Esophagus mucosa (tissue), 1 donor: ENCODE results near the gene ALPK1. TPM values are rescaled to one million over a fixed set of nuclear protein-coding genes. Genes with fewer than 3 reads are reported as not detected.
A peak's percentile ranks its signal among the peaks of the same experiment; 100 is the strongest.
"Not testable (repeated sequence)": the region's sequence is repeated elsewhere in the genome, so short reads cannot be mapped to it uniquely, and the experiment has no call there.

ENCODE experiments used
- ATAC-seq: fragments of 200-7000 bp; cut with Tn5 transposase; one replicate; pipeline ENCODE4 v1.9.1; 2020
- total RNA-seq: library from RNA; stranded (reverse); gene quantifications from one replicate; pipeline ENCODE4 v1.2.4, GENCODE V29; 2023
- donor health status: DM: yes; HTN: yes; CAD: no.

ALPK1 gene
- total RNA-seq, 1 donor from 2014 or later = 14.5 TPM

DNA sequence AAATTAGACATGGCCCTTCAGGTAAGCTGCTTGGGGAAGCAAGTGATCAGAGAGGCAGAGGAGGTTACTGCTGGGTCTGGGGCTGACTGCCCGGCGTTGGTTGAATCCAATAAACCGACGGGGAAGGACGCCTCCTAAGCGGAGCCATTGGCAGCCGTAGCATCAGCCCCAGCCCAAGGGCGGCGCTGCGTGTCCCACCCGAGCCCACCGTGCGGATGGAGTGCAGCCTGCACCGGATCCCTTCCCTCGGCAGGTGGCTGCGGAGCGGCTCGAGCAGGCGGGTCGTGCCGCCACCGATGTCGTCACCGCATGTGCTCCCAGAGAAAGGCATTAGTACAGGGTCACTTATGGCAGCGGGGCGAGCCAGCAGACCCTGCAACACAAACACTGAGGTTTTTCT is 82.1 kb downstream of the ALPK1 start:
- no peak for ATAC-seq

GRCh38 chr4:112381996-112382692 is 85.0 kb downstream of the ALPK1 start:
- no peak for ATAC-seq

GRCh38 chr4:112386071-112386470 is 88.9 kb downstream of the ALPK1 start:
- no peak for ATAC-seq

DNA sequence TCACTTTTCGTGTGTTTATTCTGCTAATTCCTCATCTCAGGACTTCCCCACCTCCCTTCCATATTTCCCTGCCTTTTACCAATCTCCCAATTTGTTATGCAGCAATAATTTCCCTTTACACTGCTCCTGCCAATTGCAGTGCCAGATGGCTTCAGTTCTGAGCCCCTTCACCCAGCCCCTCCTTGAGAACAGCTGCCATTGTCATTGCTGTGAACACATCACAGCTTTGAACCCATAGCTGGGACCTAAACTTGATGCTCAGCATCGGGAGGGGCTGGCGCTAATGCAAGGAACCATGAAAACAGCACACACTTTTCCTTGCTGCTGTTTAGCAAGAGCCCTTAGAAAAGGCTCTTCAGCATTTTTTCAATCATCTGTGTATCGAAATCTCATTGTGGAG is 104.9 kb downstream of the ALPK1 start:
- no peak for ATAC-seq

DNA sequence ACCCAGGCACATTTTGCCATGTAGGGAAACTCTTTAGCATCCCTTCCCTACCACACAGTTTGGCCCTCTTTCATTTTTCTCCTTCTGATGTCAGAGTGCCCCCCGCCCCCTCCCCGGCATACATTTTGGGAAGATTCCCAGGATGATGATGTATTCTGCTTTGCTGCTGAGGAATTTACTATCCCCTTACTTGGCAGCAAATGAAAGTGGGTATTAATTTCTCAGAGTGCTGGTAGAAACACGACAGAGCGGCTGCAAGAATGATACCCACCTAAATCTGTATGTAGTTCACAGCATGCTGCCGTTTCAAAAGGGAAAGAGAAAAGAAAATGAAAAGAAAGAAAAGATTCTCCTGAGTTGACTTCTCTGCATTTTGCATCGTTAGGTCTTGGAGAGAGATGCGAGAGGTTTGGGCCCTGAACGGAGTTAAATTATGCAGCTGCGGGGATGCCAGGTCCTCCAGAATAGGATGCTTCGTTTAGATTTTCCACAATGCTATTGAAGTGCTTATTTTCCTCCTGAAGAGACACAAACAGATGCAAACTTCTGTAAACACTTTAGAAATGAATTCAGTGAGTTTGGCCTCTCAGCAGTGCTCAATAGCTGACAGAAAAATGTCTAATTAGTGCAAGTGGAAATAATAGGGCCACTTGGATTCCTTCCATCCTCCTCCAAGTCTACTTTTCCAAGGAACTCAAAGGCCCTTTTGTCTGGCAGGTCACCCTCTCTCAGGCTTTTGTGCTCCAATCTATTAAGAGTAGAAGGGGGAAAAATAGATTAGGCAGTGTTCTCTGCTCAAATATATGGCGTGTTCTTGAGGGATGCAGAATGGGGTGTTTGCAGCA is 106.2 kb downstream of the ALPK1 start:
- no peak for ATAC-seq

DNA sequence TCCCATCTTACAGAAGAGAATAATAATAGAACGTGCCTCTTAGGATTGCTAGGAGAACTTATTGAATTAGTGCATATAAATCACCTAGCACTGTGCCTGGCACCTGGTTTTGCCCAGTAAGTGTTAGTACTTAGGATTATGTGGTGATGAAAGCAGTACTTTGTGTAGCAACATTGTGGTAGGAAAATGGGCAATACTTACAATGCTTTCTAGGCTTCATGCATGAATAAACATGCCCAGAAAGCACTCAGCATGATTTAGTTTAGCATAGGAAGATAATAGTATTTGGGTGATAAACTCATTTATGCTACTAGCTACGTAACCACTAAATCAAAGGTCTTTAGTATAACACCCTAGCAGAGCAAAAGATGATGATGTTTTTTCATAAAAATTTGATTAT is 113.2 kb downstream of the ALPK1 start:
- peak; percentile 17 for ATAC-seq

DNA sequence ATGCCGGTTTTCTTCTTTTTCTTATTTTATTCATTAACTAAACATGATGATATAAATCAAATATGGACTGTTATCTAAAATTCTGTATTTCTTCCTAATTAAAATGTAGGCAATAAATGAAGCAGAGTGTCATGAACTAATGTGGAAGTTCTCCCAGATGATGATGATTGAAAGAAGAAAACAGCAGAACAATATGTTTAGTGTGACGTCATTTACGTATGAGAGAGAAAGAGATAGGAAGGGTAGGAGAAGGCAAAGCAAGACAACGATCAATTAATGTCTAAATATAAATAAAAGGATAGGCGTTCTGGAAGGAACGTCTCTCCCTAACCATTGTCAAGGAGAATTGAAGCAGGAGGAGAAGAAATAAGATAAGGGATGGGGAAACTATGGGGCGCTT is 113.6 kb downstream of the ALPK1 start:
- no peak for ATAC-seq

DNA sequence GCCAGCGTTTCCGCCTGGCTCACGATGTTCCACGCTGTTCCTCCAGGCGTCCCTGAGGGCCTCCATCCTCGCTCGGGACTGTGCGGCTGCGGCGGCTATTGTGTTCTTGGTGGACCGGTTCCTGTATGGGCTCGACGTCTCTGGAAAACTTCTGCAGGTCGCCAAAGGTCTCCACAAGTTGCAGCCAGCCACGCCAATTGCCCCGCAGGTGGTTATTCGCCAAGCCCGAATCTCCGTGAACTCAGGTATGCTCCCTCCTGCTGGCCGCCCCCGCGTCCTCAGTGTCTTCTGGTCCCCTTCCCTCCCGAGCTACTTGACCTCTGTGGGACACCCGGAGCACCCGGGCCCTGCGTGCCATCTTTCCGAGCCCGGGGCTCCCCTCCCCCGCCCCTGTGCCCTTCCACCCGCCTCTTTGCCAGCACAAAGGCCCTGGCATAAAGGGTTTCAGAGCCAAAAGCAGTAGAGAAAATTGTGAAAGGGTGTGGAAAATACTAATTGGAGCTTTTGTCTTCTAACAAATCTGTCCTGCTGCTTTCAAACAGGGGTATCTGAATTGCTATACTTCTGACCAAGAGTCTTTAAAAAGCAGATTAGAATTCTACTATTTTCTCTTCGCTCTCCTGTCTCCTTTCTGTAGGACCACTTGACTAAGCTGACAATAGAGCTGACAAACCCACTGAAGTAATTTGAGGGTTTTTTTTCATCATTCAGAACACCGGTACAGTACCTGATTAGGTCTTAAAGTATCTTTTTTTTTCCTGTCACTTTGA is 114.8 kb downstream of the ALPK1 start:
- ATAC-seq = no peak

GRCh38 chr4:112416464-112416863 is 119.3 kb downstream of the ALPK1 start:
- ATAC-seq = peak; percentile 71

DNA sequence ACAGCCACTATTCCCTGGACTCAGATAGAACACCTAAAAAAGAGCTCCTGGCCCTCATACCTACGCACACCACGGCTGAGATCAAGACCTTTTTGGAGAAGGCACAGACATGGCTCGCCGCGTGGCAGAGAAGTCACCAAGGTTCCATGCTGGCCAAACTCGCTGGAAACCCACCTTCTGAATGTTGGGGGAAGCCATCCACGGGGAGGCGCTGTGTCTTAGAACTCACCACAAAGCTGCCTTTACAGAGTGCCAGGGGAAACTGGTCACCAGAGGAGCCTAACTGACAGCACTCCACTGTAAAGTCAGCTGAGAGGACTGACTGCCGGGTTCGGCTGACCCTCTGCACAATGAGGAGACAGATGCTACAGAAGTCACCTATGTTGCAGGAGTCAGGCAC is 120.9 kb downstream of the ALPK1 start:
- no peak for ATAC-seq

DNA sequence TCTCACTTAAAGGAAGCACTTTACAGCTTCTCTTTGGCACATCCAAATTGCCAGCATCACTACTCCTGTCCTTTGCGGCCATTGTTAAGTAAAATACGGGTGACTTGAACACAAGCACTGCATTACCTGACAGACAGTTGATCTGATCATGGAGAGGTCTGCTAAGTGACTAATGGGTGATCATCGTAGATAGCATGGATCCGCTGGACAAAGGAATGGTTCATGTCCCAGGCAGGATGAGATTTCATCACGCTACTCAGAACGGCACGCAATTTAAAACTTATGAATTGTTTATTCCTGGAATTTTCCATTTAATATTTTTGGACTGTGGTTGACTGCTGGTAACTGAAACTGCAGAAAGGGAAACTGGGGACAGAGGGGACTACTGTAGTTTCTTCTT is 124.7 kb downstream of the ALPK1 start:
- no peak for ATAC-seq

GRCh38 chr4:112422644-112423043 is 125.5 kb downstream of the ALPK1 start:
- no peak for ATAC-seq

- no peak for ATAC-seq
Measured at GRCh38 chr4:112423591-112423990, 126.4 kb downstream of the ALPK1 start.

GRCh38 chr4:112425823-112426222 is 128.7 kb downstream of the ALPK1 start:
- no peak for ATAC-seq

GRCh38 chr4:112426416-112426815 is 129.2 kb downstream of the ALPK1 start:
- no peak for ATAC-seq

DNA sequence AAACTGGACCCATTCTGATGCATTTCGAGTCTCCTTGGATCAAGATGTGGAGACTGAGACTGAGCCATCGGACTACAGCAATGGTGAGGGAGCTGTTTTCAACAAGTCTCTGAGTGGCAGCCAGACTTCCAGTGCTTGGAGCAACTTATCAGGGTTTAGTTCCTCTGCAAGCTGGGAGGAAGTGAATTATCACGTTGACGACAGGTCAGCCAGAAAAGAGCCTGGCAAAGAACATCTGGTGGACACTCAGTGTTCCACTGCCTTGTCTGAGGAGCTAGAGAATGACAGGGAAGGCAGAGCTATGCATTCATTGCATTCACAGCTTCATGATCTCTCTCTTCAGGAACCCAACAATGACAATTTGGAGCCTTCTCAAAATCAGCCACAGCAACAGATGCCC is 134.0 kb downstream of the ALPK1 start:
- ATAC-seq = no peak

DNA sequence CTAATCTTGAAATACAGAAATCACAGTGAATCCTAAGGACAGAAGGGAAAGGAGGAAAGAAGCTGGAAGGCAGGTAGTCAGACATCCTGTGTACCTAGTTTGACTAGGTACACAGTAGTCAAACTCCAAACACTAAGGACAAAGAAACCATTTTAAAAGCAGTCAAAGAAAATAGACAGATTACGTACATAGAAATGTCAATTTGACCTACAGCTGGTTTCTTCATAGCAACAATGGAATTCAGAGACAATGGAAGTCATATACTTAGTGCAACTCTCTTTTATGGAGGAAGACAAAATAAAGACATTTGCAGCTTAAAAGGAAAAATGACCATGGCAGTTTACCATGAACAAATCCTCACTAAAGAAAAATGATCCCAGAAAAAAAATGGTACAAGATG is 139.8 kb downstream of the ALPK1 start:
- no peak for ATAC-seq

GRCh38 chr4:112442226-112442625 is 145.1 kb downstream of the ALPK1 start:
- not testable (repeated sequence) for ATAC-seq

DNA sequence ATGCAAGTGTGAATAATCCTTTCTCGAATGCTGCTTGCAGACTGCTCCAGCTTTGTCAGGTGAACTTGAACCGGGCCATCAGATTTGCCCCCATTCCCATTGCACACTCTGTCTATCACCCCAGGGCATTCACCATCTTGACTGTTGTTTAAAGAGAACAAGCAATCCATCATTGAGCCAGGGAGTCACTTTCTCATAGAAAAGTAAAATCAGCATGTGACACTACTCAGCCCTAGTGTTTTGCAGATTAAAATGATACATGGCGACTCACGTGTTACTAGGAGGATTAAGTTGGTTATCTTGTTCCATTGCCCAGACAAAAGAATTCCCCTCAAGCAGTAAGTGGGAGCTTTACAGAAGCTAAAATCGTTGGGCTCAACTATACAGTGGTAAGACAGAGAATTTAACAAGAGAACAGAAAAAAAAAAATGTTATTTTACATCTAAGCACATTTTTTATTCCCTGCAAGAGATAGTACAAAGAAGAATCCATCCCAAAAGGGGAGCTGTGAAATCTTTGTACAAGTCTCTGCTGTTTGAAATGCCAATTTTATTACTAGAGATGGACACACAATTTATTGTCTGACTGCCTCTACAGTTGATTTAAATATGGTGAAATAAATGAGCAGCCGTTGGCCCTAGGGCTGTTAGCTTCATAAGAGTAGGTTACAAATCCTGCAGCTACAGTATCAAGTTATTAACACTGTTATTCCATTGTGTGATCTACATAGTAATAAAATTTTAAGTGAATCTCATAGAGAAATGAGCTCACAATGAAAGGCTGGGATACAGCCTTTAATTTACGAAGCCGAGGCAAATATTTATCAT is 151.3 kb downstream of the ALPK1 start:
- ATAC-seq = no peak

DNA sequence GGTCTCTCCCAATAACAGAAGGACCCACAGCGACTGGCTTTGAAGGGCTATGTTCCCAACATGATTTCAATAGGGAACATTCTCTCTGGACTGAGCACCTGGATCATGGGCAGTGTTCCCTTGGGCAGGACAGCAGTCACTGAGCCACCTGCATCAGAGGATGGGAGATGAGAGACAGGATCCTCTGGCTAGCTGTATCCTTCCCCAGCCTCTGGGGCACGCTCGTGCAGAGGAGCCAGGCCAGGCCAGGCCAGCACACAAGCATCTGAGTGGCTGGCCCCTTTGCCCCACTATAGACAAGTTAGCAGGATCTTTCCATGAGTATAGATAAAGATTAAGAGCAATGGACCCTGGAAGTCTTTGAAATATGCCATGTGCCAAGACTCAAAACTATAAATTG is 152.5 kb downstream of the ALPK1 start:
- ATAC-seq = no peak

DNA sequence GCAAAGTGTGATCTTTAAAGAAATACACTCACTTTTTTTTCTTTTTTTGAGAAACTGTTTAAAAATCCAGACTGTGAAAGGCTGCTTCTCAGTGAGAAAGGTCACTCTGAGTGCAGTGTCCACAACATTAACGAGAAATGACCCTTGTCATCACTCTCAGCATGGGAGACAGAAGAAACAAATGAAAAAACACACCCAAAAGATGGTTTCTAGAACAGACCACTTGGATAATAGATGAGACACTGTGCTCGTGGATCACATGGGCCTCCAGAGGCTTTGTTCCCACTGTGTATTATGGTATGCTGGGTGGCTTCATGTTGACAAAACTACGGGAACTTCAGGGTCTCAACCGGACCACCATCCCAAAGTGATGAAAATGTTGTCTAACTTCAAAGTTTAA is 153.9 kb downstream of the ALPK1 start:
- ATAC-seq = no peak

GRCh38 chr4:112451831-112452230 is 154.7 kb downstream of the ALPK1 start:
- ATAC-seq = no peak

DNA sequence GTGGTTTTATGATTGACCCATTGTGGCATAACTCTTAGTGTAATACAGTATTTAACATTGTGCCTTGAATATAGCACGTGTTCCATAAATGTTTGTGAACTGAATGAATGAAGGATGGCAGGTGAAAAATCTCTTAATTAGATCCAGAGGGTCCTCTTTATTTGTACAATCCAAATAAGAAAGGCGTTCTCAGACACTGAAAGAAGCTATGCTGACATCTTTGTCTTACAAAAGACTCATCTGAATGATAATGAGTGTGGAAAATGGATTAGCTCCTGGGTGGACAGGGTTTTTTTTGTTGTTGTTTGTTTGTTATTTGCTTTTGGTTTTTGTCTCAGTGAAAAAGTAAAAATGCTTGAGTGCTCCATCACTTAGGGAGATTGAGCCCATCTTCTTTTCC is 156.2 kb downstream of the ALPK1 start:
- ATAC-seq = no peak
